Pulmonary artery endothelial cell (primary cell): ENCODE measurements around the gene CAMK1D. TPM values are rescaled to one million over a fixed set of nuclear protein-coding genes. Genes with fewer than 3 reads are reported as not detected.
"Not testable (repeated sequence)": the region's sequence is repeated elsewhere in the genome, so short reads cannot be mapped to it uniquely, and the experiment has no call there.

Source experiments
- DNase-seq: peaks from one replicate; pipeline ENCODE4 v3.0.0-alpha.2; 2011; ENCODE audit warnings: low read depth, low spot score
- total RNA-seq: library from RNA; depleted of rRNA; stranded (reverse); fragments of >200 nt; gene quantifications from 2 replicates; pipeline ENCODE4 v1.2.3, GENCODE V29; 2014

The CAMK1D gene
- total RNA-seq, 1 donor from 2014 or later, result 0.86 TPM

DNA sequence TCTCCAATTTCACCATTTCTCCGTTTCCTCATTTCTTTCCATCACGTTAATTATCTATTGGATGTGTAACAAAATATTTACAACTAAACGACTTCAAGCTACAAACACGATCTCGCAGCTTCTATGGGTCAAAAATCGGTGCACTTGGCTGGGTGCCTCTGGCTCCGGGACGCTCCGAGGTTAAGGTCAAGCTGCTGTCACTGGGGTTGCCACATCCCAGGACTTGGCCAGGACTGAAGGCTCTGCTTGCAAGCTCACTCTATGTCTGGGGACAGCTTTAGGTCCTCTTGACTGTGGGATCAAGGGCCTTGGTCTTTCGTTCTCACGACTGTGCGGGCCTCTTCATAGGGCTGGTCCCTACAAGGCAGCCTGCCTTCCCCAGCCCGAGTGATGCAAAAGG is 492.5 kb downstream of the CAMK1D start:
- no peak for DNase-seq

DNA sequence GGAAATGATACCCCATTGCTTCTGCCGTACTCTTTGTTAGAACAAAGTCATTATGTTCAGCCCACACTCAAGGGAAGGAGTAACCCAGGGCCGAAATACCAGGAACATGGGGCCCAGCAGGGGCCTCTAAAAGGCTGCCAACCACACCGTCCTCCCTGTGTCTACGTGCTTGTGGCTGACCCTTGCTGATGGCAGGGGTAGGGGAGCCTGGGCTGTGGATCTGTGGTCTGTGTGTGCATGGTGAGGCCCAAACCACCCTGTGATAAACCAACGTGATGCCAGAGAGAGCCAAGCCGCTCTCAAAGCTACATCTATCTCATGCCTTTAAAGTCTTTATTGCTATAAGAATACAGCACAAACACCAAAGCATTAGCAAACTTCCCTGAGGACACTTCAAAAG is 493.0 kb downstream of the CAMK1D start:
- DNase-seq, result no peak

DNA sequence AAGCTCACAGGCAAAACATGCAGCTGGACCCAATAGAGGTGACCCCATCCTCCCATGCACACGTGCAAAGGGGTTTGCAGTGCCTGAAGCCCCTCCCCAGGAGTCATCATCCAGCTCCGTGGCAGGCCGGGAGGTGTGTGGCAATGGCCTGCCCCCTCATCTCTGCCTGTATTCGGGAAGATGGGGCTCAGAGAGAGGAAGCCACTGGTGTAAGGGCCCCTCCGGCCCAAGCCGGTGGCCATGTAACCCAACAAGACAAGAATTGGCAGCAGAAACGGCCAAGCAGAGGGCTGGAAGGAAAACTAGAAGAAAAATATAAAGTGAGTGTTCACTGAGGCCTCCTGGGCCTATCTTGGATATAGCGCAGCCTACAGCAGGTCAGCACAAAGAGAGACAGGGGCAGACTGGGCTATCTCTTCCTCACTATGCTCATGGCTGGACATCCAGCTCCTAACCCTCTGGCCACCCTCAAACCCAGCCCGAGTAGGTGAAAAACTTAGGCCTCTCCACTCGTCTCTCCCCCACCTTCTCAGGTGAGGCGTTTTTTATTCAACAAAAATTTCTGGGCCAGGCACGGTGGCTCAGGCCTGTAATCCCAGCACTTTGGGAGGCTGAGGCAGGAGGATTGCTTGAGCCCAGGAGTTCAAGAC is 494.1 kb downstream of the CAMK1D start:
- no peak for DNase-seq

DNA sequence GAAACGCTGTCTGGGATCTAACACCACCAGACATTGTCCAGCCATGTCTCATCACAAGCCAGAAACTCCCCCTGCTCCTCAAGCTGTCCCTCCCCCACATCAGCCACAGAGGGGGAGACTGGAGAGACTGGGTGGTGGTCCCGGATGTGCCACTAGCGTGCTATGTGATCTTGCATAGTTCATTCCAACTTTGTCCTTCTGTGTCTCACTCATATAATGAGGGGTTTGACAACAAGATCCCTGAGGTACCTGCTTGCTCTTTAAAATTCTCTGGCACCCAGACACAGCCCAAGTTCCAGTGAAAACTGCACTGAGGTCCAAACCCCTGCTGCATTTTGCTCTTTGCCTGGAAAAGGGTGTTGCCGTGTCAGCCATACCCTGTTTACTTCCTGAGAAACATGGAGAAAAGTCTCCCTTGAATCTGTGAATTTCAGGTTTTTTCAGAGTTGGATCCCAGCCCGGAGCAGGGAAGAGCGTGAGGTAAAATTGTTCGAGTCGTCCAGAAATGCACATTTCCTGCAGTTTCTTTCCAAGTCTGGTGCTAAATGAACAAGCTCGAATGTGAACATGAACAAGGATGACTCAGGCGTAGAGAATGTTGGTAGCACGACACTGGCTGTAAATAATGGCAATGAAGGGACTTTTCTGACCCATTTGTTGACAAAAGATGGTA is 495.6 kb downstream of the CAMK1D start:
- peak; percentile 93 for DNase-seq

DNA sequence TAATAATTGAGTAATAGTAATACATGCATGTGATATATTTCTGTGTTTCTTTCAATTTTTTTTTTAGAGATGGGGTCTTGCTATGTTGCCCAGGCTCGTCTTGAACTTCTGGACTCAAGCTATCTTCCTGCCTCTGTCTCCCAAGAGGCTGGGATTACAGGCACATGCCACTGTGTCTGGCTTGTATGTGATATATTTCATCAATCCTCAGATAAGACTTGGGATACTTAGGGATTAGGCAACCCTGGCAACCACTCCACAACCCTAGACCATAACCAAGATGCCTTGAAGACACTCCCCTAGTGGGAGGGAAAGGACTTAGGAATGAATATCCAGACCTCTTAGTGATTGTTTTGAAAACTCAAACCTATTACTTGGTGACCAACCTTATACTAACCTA is 497.4 kb downstream of the CAMK1D start:
- no peak for DNase-seq

DNA sequence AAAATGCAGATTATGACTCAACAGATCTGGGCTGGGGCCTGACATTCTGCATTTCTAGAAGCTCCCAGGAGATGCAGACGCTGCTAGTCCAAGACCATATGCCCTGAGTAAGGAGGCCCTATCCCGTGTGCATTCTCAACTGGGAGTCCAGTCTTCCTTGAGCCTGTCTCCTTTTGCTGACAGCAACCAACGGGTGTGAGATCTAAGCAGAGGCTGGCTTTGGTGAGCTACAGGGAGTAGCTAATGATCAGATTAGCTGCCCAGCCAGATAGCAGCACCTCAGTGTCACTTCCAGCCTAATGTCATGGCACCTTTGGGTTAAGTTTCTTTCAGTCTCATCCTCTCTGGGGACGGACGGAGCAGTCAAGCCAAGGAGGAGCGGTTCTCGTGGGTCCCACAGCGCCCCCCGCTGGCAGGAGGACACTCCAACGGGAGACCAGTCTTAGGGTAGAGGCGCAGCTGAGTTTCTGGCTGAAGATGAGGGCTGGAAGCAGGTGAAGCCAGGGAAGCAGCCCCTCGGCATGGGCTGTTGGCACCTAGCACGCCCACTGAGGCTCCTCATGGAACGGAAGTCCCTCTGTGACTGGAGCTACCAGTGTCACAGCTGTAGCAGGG is 498.1 kb downstream of the CAMK1D start:
- no peak for DNase-seq

DNA sequence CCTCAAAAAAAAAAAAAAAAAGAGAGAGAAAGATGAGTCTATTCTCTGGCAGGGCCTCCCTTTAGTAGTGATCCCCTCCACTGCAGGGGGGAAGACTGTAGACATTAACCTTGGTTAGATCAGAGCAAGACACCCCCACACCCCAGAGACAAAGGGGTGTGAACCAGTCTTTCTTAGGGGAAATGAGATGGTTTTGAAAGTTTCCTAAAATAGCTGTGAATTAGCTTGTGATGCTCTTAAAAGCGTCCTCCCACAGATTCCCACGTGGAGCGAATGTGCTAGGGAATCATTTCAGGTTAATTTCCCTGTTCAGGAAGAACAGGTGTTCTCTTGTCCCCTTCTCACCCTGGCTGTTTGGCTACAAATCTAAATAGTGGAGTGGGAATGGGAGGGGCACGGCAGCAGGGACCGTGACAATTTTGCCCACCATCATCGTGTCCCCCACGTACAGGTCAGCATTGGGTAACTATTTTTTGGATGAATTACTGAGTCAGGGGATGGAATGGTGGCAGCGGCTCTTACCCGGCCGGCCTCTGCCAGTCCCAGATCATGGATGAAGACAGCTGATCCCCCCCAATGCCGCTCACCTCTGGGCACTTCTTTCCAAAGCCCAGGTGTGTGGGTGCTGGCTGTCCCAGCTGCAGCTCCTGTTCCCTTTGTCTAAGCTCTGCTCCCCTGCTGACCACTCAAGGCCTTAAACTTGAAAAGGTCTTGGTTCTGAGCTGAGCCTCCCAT is 499.3 kb downstream of the CAMK1D start:
- no peak for DNase-seq

DNA sequence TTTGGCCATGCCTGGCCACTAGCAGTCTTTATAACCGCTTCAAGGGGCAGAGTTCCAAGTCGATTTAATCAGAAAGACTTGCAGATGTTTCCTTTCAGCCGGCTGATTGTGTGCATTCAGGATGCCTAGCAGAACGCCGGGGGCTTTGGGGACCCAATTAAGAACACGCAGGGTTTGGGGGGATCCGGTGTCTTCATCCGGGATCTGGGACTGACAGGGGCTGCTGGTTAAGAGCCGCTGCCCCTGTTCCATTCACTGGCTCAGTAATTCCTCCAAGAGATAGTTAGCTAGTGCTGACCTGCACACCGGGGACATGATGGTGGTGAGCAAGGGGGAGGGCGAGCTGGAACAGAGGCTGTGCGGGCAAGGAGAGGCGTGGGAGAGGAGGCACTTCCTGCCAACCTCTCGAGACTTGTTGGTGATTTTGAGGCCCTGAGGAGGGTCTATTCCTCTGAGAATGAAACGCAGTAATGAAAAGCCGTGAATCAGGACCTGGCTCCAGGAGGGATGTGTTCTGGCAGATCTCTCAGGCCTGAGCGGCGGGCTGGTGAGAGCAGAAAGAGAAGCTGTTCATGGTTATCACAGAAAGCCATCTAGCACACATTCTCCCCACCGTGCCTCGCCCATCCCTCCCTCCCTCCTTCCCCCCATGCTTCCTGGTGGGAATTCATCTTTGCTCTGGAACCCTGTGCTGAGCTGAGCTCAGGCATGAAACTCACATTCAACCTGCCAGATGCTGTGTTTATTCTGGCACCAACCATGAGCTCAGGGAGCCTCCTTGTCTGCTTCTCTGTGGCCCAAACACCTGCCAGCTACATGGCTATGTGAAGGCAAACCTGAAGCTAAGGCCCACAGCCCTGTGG is 500.2 kb downstream of the CAMK1D start:
- DNase-seq, result peak; percentile 49

DNA sequence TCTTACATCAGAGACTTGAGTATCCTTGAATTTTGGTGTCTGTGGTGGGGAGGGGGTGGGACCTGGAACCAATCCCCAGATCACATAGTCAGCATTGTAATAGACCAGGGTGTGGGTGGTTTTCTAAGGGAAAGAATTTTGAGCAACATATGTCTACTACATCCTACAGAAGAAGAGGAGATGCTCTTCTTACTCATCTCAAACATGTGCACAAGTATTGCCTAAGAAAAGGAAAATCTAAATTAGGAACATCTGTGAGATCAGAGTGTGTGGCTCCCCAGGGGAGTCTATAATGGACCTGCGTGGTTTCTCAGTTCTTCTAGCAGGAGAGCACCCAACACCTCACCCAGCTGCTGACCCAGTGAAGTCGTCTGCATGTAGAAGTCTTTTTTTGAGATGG is 503.3 kb downstream of the CAMK1D start:
- no peak for DNase-seq

DNA sequence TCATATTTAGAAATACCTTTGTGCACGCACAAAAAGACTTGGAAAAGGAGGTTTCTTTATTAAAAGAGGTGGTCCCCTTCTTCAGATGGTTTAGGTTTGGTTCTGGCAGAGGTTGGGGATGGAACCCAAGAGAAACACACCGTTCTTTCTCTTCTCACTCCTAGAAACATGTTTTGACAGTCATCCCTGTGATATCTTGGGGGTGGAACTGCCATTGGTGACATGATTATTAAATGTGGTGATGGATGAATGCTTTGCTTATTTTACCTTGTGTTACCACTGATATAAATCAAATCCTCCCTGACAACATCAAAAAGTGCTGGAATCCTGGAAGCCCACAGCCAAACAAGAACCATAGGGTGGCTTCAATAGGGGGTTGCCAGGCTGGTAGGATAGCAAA is 505.6 kb downstream of the CAMK1D start:
- DNase-seq, result no peak

DNA sequence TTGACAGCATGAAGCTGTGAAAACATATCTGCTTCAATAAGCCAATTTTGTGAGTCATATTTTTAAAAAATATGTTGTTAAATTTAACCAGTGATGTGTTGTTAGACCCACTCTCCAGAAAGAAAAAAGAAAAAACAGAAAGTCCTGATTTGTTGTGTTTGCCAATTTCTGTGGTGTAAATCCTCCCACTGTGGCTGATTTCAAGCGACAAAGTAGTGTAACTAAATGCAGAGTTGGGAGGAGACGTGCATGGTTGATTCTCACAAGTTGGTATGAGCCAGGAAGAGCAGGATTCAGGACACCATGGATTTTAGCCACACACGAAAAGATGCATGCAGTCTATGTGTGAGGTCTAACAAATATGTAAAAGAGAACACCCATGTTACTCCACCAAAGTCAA is 513.1 kb downstream of the CAMK1D start:
- no peak for DNase-seq

DNA sequence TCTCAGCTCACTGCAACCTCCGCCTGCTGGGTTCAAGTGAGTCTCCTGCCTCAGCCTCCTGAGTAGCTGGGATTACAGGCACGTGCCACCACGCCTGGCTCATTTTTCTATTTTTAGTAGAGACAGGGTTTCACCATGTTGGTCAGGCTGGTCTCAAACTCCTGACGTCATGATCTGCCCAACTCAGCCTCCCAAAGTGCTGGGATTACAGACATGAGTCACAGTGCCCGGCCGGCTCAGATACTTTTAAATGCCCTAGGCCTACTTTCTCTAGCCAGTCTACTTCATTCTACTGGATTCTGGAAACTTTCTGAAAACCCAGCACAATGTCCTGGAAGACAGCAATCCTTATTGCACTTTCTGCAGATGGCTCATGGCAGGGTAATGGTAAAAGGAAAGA is 516.2 kb downstream of the CAMK1D start:
- DNase-seq, result not testable (repeated sequence)

DNA sequence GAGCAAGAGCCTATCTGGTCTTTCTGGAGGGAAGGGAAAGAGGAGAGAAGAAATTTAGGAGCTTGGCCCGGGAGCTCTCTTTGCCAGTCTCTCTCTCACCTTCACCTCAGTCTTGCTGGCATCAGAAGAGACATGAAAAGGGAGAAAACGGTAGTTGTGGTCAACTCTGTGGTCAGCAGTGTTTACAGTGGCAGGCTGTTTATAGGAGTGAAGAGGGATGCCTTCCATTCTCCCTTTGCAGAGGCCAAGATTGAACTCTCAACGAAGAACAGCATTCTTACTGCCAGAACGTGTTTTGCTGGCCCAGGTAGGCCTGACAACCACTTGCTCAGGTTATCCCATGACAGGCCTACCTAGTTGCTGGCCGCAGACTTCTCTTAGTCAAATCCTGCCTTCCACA is 518.9 kb downstream of the CAMK1D start:
- no peak for DNase-seq

DNA sequence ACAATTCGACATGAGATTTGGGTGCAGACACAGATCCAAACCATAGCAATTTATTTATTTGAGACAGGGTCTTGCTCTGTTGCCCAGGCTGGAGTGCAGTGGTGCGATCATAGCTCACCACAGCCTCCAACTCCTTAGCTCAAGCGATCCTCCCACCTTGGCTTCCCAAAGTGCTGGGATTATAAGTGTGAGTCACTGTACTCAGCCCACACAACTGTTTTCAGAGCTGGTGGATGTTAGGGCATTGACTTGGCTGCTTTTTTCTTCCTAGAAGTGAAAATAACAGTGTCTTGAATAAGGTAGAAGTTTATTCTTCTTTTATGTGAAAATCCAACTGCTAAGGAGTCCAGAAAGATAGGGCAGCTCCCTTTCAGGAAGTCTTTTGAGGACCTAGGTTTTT is 520.1 kb downstream of the CAMK1D start:
- no peak for DNase-seq

DNA sequence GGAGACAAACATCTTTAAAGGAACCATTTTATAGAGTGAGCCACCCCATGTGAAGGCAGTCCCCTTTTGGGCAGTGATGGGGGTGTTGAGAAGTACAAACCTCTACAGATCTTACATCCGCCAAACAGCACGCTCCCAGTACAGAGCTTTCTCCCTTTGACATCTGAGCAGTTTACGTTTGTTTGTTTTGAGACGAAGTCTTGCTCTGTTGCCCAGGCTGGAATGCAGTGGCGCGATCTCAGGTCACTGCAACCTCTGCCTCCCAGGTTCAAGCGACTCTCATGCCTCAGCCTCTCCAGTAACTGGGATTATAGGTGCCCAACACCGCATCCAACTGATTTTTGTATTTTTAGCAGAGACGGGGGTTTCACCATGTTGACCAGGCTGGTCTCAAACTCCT is 523.2 kb downstream of the CAMK1D start:
- DNase-seq, result no peak

DNA sequence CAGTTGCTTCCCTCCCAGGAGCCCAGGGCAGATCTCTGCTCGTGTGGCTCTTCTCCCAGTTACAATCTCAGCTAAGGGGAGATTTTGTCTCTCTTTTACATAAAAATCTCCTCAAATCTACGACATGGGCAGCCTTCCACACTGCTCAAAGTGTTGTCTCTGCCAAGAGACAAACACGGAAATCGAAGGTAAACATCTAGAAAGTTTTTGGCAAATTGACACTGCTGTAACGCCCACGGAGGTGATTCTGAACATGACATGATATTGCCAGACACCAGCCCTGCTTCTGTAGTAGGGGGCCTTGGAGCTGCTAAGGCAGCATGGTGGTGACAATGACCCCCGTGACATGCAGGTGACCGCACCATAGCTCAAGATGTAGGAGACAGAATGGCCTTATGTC is 523.8 kb downstream of the CAMK1D start:
- no peak for DNase-seq

DNA sequence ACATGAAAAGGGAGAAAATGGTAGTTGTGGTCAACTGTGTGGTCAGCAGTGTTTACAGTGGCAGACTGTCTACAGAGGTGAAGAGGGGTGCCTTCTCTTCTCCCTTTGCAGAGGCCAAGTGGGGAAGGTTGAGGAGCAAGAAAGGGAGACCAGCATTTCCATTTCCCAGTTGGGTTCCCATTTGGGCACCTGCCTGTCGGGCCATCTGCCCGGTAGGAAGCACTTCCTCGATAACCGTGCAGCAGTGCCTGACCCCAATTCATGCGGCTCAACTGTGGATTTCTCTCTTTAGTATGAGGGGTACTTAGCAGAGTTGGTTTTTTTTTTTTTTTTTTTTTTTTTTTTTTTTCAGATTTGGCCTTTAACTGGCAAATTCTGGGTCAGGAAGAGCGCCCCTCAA is 525.2 kb downstream of the CAMK1D start:
- no peak for DNase-seq

DNA sequence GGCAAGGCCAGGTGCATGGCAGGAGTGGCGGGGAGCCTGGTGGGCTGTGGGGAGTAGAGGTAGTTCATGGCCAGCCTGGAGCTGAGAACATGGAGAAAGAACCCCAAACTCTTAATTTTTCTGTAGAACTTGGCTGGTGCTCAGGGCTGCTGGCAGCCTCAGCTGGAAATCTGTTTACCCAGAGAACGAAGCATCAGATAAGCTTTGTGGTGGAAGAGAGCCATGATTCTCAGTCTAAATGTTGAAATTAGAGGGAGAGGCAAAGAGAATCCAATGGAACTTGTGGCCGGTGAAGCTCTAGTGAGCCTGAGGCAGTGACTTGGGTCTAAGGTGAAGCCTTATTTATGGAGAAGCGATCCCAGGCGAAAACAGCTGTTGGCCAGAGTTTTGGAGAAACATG is 525.8 kb downstream of the CAMK1D start:
- no peak for DNase-seq

DNA sequence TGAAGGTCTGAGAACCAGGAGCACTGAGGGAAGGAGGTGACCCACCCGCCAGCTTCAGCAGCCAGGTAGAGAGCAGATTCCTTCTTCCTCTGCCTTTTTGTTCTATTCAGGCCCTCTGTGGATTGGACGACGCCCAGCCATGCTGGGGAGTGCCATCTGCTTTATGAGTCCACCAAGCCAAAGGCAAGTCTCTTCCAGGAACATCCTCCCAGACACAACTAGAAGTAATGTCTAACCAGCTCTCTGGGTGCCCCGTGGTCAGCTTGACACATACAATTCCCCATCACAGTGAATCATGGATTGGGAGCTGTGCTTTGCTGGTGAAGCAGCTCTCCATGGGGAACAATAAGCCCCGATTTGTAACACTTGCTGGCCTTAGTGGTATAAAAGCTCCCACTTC is 526.9 kb downstream of the CAMK1D start:
- no peak for DNase-seq

DNA sequence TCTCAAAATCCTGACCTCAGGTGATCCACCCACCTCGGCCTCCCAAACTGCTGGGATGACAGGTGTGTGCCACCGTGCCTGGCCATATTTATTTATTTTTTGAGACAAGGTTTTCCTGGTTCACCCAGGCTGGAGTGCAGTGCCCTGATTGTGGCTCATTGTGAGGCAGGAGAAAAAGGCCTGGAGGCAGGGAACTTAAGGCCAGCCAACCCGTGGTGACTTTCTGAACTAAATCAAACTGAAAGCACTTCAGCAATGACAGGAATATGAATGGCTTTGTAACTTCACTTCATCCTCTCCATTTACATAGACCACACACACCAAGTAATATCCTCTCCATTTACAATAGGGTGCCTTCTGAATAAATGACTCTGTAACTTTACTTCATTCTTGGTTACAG is 527.8 kb downstream of the CAMK1D start:
- no peak for DNase-seq

DNA sequence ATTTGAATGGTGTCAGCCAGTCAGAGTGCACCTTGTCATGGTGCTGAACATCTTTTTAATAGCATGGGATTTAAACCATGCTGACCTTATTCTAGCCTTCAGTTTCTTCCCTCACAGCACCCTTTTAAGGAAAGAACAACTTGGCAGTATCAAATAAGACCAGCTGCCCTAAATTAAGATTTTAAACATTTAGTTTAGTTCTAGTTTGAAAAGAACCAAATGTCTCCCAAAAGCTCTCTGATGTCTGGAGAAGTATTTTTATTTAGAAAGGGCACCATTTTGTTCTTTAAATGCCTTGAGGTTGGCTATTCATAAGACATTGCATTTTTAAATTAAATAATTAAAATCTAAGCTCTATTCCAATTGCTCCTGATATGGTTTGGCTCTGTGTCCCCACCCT is 531.1 kb downstream of the CAMK1D start:
- no peak for DNase-seq
